CD4-positive, alpha-beta T cell treated with Interleukin-17A for 1 hour (primary cell): Measurements from ENCODE around the gene SCN1A.
"Not testable (repeated sequence)": the region's sequence is repeated elsewhere in the genome, so short reads cannot be mapped to it uniquely, and the experiment has no call there.

Source experiments
- DNase-seq: peaks from one replicate; pipeline ENCODE4 v3.0.0-alpha.2; 2020

Gene SCN1A

GRCh38 chr2:166074430-166074829 is 53.4 kb downstream of the SCN1A start:
- no peak for DNase-seq

GRCh38 chr2:166074011-166074410 is 53.8 kb downstream of the SCN1A start:
- DNase-seq: no peak

- DNase-seq: no peak
These were observed 57.6 kb downstream of the SCN1A start for GRCh38 chr2:166070231-166070630.

- no peak for DNase-seq
These were observed 58.8 kb downstream of the SCN1A start for GRCh38 chr2:166068981-166069380.

GRCh38 chr2:166067229-166067628 is 60.6 kb downstream of the SCN1A start:
- no peak for DNase-seq

- DNase-seq: no peak
These were observed 67.6 kb downstream of the SCN1A start for GRCh38 chr2:166060191-166060590.

- no peak for DNase-seq
These were observed 70.3 kb downstream of the SCN1A start for GRCh38 chr2:166057370-166058164.

GRCh38 chr2:166044853-166045483 is 82.9 kb downstream of the SCN1A start:
- no peak for DNase-seq

- no peak for DNase-seq
These were observed 84.9 kb downstream of the SCN1A start for GRCh38 chr2:166042768-166043390.

GRCh38 chr2:166042356-166042755 is 85.5 kb downstream of the SCN1A start:
- no peak for DNase-seq

- DNase-seq: no peak
These were observed 86.2 kb downstream of the SCN1A start for GRCh38 chr2:166041613-166042012.

- no peak for DNase-seq
These were observed 95.5 kb downstream of the SCN1A start for GRCh38 chr2:166032361-166032760.

- no peak for DNase-seq
These were observed 96.8 kb downstream of the SCN1A start for GRCh38 chr2:166031054-166031453.

- DNase-seq: no peak
These were observed 102.5 kb downstream of the SCN1A start for GRCh38 chr2:166025313-166025712.

- no peak for DNase-seq
These were observed 110.6 kb downstream of the SCN1A start for GRCh38 chr2:166017208-166017607.

- no peak for DNase-seq
These were observed 113.9 kb downstream of the SCN1A start for GRCh38 chr2:166013878-166014277.

GRCh38 chr2:166011660-166012059 is 116.2 kb downstream of the SCN1A start:
- DNase-seq: no peak

- no peak for DNase-seq
These were observed 127.4 kb downstream of the SCN1A start for GRCh38 chr2:166000401-166000800.

GRCh38 chr2:165990846-165991245 is 137.0 kb downstream of the SCN1A start:
- DNase-seq: no peak

GRCh38 chr2:165989851-165990250 is 138.0 kb downstream of the SCN1A start:
- DNase-seq: no peak

GRCh38 chr2:165985120-165985519 is 142.7 kb downstream of the SCN1A start:
- DNase-seq: no peak

- DNase-seq: not testable (repeated sequence)
These were observed 155.7 kb downstream of the SCN1A start for GRCh38 chr2:165972161-165972560.

GRCh38 chr2:165970663-165971062 is 157.2 kb downstream of the SCN1A start:
- DNase-seq: no peak

GRCh38 chr2:165969227-165969626 is 158.6 kb downstream of the SCN1A start:
- DNase-seq: no peak
